Natural killer cell (primary cell): Measurements from ENCODE around the gene DISP2. TPM values are rescaled to one million over a fixed set of nuclear protein-coding genes. Genes with fewer than 3 reads are reported as not detected.

Experiments used
- ATAC-seq, 3 donors: fragments of 150-1000 bp in 2 of 3; fragments of 200-7000 bp in 1 of 3; cut with Tn5 transposase; 1 replicate in 1 of 3; 2 replicates in 2 of 3; pipeline ENCODE4 v1.10.0; 2021; ENCODE audit warnings: mild to moderate bottlenecking in 2 of 3, moderate library complexity in 2 of 3
- DNase-seq, 2 donors: peaks; one replicate each; pipeline versions ENCODE4 v3.0.0 to v3.0.0-alpha.2; 2013 to 2021; ENCODE audit warnings: mixed read lengths in 1 of 2
- H3K27ac ChIP-seq: one replicate; pipeline ENCODE4 v1.5.1; 2013; ENCODE audit warnings: mild to moderate bottlenecking, low read length
- H3K27me3 ChIP-seq: one replicate; pipeline ENCODE4 v1.6.1; 2013; ENCODE audit warnings: low read length; ENCODE audit not compliant: control insufficient read depth, insufficient read depth
- H3K36me3 ChIP-seq: one replicate; pipeline ENCODE4 v1.6.1; 2013; ENCODE audit warnings: low read length; ENCODE audit not compliant: control insufficient read depth, insufficient read depth
- H3K4me1 ChIP-seq: one replicate; pipeline ENCODE4 v1.6.1; 2013; ENCODE audit warnings: low read length; ENCODE audit not compliant: control insufficient read depth, insufficient read depth
- H3K4me3 ChIP-seq: one replicate; pipeline ENCODE4 v1.5.1; 2013; ENCODE audit warnings: low read length
- H3K9me3 ChIP-seq: one replicate; pipeline ENCODE4 v1.6.1; 2013; ENCODE audit warnings: low read length; ENCODE audit not compliant: control insufficient read depth, insufficient read depth
- H3K27ac Mint-ChIP-seq, 2 donors: one replicate each; pipeline ENCODE4 v1.8.0; 2022; ENCODE audit warnings: mild to moderate bottlenecking in 2 of 2, mixed read lengths in 2 of 2, moderate library complexity in 1 of 2
- H3K27me3 Mint-ChIP-seq, 2 donors: one replicate each; pipeline ENCODE4 v1.8.0; 2022; ENCODE audit warnings: low read depth in 2 of 2, mixed read lengths in 2 of 2
- H3K36me3 Mint-ChIP-seq: one replicate; pipeline ENCODE4 v1.8.0; 2022; ENCODE audit warnings: mixed read lengths
- H3K4me1 Mint-ChIP-seq, 2 donors: one replicate each; pipeline ENCODE4 v1.8.0; 2022; ENCODE audit warnings: mixed read lengths in 2 of 2
- H3K4me3 Mint-ChIP-seq: one replicate; pipeline ENCODE4 v1.8.0; 2022; ENCODE audit warnings: mild to moderate bottlenecking, moderate library complexity, mixed read lengths
- H3K9me3 Mint-ChIP-seq, 2 donors: one replicate each; pipeline ENCODE4 v1.8.0; 2022; ENCODE audit warnings: mixed read lengths in 2 of 2
- WGBS: methylation state at CpG from one replicate; pipeline ENCODE4 v1.1.7; 2013; ENCODE audit warnings: missing lambda C conversion rate; ENCODE audit not compliant: insufficient coverage; 5-methylcytosine and 5-hydroxymethylcytosine counted together
- intact Hi-C: fragments of 100-400 bp; cut with micrococcal nuclease; formaldehyde crosslinking; loops from one replicate; pipeline ENCODE4 v1.14.2; 2022
- total RNA-seq, 4 donors: library from RNA; stranded (reverse); fragments of 120-200 nt in 1 of 4; gene quantifications; one replicate each; pipeline versions ENCODE4 v1.2.3 to v1.2.4, GENCODE V29; 2013 to 2022
- TF ChIP-seq, protein P1 (sequence below): fragments of 200-600 bp; IDR thresholded peaks from one replicate; pipeline ENCODE4 v1.8.0; 2022; ENCODE audit warnings: antibody characterized with exemption

DISP2 gene
- total RNA-seq, 3 donors from 2014 or later (not counting 1 experiment from before 2014, with no cell fraction given) = 0.20 to 1.0 (median 0.26) TPM

DNA sequence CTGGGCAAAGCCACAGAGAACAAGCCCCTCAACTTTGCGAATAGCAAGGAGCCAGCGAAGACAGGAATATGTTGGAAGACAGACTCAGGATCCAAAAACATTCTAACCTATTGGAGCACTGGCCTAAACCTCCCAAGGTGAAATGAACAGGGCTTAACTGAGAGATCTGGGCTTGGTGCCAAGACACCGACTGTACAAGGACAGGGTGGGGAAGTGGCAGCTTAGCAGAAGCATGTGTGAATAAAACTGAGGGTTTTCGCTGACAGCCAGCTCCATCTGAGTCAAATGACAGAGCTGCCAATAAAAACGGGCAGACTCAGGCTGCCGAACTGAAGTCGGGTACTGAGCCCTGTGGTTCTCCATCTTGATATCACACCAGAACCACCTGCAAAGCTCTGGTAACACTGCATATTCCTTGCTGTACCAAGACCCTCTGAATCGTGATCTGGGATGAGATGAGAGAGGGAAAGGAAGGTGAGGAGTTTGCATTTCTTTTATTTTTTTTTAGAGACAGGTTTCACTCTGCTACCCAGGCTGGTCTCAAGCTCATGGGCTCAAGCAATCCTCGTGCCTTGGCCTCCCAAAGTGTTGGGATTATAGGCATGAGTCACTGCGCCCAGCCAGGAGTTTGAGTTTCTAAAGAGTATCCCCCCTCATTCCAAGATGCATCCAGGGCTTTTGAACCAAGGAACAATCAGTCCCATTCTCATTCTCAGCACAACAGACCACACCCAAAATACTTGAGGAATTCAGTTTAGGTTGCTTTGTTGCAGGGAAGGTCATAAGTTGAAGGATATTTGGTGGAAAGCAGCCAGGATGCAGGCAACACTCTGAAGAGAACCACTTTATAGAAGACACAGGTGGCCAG is 44.3 kb upstream of the DISP2 start:
- peak overlapping the region; percentile 88 for H3K4me3 Mint-ChIP-seq
- H3K27ac Mint-ChIP-seq = peak overlapping the region; percentile 92 to 94
- H3K9me3 ChIP-seq = no peaks in the 10 kb centered on the region
- H3K4me1 ChIP-seq = peaks cover 42% of the 10 kb centered on the region
- TF ChIP-seq, protein P1, sequence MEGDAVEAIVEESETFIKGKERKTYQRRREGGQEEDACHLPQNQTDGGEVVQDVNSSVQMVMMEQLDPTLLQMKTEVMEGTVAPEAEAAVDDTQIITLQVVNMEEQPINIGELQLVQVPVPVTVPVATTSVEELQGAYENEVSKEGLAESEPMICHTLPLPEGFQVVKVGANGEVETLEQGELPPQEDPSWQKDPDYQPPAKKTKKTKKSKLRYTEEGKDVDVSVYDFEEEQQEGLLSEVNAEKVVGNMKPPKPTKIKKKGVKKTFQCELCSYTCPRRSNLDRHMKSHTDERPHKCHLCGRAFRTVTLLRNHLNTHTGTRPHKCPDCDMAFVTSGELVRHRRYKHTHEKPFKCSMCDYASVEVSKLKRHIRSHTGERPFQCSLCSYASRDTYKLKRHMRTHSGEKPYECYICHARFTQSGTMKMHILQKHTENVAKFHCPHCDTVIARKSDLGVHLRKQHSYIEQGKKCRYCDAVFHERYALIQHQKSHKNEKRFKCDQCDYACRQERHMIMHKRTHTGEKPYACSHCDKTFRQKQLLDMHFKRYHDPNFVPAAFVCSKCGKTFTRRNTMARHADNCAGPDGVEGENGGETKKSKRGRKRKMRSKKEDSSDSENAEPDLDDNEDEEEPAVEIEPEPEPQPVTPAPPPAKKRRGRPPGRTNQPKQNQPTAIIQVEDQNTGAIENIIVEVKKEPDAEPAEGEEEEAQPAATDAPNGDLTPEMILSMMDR = no peak
- H3K27ac ChIP-seq = peak overlapping the region; percentile 46
- H3K27me3 Mint-ChIP-seq = no peaks in the 10 kb centered on the region
- intact Hi-C loops = no loop called here
- no peaks in the 10 kb centered on the region for H3K36me3 Mint-ChIP-seq
- ATAC-seq (peak; percentile 92 to 93 (median 92)), DNase-seq (peak; percentile 62 to 85)
- 27% methylated on average over 10 of the region's 10 CpGs for WGBS
- no peaks in the 10 kb centered on the region for H3K27me3 ChIP-seq
- H3K4me1 Mint-ChIP-seq = peaks cover 48 to 55% of the 10 kb centered on the region in 2 donors
- no peaks in the 10 kb centered on the region for H3K9me3 Mint-ChIP-seq
- H3K36me3 ChIP-seq = no peaks in the 10 kb centered on the region
- no peak overlapping the region for H3K4me3 ChIP-seq

DNA sequence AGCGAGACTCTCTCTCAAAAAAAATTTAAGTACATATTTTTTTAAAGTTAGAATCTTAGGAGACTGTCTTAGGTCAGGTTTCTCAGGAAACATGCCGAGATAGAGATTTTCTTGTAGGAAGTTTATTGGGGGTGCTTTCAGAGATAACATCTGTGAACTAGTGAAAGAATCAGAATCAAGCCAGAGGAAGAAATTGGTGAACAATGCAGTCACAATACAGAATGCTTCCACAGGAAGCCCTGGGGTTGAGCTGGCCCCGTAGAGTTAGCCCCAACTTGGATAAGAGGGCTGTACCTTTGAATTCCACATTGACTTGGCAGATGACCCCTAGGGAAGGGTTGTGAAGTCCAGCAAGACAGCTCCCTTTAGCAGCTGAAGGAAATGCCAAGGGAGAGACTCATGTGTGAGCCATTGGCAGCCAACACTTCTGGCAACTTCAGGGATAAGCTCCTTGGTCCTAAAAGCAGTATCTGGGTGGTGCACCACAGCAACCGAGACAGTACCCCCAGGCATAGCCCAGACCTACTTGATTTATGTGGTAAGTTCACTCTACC is 43.2 kb upstream of the DISP2 start:
- Histone ChIP-seq H3K9me3 (no peaks in the 10 kb centered on the region), H3K4me1 (peaks cover 32% of the 10 kb centered on the region), H3K36me3 (no peaks in the 10 kb centered on the region), H3K27ac (peak overlapping the region; percentile 46), H3K27me3 (no peaks in the 10 kb centered on the region), H3K4me3 (no peak overlapping the region)
- intact Hi-C loops = no loop called here
- H3K9me3 Mint-ChIP-seq = no peaks in the 10 kb centered on the region
- no peak for ATAC-seq
- peak overlapping the region; percentile 92 to 94 for H3K27ac Mint-ChIP-seq
- no peak for DNase-seq
- H3K4me1 Mint-ChIP-seq = peaks cover 41 to 45% of the 10 kb centered on the region in 2 donors
- TF ChIP-seq, protein P1 = no peak
- H3K27me3 Mint-ChIP-seq = no peaks in the 10 kb centered on the region
- no peak overlapping the region for H3K4me3 Mint-ChIP-seq
- WGBS = 63% methylated on average over 3 of the region's 4 CpGs
- H3K36me3 Mint-ChIP-seq = no peaks in the 10 kb centered on the region

DNA sequence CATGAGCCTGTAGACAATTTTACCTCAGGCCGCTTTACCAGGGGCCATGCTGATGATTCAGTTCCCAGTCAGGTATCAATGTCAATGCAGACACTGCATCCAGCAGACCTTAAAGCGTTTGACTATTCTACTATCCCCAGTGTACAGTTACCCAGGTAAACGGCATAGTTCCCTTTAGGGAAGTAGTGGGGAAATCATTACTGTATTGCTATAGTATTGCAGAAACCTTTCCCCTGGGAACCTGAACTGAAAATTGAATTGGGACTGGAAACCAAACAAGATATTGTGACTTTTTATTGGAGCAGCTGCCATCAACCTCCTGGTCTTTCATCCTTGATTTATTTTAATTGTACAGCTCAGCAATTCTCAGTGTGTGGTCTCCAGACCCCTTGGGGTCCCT is 41.1 kb upstream of the DISP2 start:
- peaks cover 31% of the 10 kb centered on the region for H3K4me1 ChIP-seq
- DNase-seq = no peak
- H3K4me3 ChIP-seq = no peak overlapping the region
- Mint-ChIP-seq H3K27ac (no peak overlapping the region), H3K36me3 (no peaks in the 10 kb centered on the region), H3K4me3 (no peak overlapping the region), H3K27me3 (no peaks in the 10 kb centered on the region), H3K9me3 (no peaks in the 10 kb centered on the region), H3K4me1 (peaks cover 45 to 51% of the 10 kb centered on the region in 2 donors)
- no peak for ATAC-seq
- no peak overlapping the region for H3K27ac ChIP-seq
- TF ChIP-seq, protein P1 = no peak
- no peaks in the 10 kb centered on the region for H3K27me3 ChIP-seq
- intact Hi-C loops = no loop called here
- 83% methylated on average over 3 of the region's 3 CpGs for WGBS
- H3K36me3 ChIP-seq = no peaks in the 10 kb centered on the region
- H3K9me3 ChIP-seq = no peaks in the 10 kb centered on the region
